ENCODE results near the gene PACRG.
"Not testable (repeated sequence)": the region's sequence is repeated elsewhere in the genome, so short reads cannot be mapped to it uniquely, and the experiment has no call there.

Gene PACRG

DNA sequence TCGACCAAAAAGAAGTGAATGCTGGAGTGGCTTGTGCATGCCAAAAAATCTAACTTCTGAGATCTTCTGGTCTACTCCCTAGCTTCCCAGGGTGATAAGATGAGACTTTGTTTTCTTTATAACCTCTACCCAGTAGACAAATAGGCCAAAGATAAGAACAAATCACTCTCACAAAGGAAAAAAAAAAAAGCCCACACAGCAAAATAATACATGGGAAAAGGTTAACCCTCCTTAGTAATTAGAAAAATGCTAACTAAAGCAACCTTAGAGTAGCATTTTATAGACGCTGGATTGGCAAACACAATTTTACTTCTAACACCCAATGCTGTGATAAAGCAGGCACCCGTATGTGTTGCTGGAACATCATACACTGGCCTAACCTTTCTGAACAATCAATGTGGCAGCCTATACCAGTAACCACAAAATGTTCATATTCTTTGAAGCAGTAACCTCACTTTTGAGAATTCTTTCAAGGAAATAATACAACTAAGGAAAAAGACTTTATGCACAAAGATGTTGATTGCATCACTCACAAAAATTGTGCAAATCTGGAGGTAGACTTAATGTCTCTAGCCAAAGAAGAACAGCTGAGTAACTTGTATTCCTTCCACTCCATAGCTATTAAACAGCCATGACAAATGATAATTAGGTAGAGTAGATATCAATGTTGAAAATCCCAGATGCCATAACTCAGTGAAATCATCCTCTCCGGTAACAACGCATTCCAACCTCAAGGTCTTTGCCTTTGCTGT, 570.5 kb downstream of the PACRG start:
- DNase-seq: no peak

DNA sequence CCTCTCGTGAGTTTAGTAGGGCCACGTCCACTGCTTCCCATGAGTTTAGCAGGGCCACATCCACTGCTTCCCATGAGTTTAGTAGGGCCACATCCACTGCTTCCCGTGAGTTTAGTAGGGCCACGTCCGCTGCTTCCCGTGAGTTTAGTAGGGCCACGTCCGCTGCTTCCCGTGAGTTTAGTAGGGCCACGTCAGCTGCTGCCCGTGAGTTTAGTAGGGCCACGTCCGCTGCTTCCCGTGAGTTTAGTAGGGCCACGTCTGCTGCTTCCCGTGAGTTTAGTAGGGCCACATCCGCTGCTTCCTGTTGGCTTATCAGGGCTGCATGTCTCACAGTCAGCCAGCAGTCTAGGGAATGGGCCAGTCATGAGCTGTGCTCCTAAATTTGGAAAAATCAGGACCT, 573.1 kb downstream of the PACRG start:
- DNase-seq: no peak

DNA sequence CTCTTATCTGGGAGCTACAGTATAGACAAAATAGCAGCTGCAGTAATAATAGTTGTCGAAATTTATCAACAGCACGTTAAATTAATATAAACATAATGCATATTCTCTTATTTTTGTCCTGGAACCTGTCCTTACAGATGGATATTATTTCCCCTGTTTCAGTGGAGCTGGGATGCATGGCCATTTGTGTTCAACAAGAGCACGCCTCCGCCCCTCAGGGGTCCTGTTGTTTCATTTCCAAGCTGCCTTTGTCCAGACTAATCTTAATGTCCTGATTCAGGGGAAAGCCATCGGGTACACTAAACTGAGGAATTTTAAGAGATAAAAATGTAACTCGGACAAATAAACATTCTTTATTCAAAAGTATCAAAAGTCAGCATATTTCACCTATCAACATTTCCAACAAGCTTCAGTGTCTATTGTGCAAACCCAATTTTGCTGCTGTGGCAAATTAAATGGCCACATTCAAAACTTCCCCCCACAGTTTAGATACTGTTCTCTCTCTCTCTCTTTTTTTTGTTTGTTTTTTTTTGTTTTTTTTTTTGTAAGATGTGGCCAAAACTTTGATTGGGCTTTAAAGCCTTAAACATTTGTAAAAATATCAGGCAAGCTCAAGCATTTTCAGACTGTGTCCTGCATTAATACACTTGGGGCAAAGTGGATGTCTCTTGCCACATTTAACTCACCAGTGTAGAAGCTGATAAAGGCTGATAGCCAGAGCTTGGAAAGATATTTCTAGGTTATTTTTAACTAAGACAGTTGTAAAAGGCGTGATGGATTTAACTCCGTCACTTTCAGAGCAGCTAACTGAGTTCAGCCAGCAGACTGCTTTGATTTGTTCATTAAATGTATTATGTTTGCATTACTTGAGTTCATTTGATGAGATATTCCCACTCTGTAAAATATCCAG, 574.2 kb downstream of the PACRG start:
- no peak for DNase-seq

DNA sequence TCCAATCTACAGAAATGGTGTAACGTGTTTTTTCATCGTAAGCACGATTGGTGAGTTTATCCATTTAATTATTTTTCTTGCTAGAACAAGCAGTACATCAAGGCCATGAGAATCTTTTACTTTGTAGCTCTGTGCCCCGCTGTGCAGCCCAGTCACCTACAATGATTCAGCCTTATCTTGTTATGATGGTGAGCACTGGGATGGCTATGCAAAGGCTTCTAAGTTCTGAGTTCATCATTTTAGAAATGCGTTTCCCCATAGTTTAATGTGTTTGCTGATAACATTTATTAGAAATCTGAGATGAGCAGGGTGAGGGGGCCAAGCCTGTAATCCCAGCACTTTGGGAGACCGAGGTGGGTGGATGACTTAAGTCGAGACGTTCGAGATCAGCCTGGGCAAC, 575.0 kb downstream of the PACRG start:
- no peak for DNase-seq

DNA sequence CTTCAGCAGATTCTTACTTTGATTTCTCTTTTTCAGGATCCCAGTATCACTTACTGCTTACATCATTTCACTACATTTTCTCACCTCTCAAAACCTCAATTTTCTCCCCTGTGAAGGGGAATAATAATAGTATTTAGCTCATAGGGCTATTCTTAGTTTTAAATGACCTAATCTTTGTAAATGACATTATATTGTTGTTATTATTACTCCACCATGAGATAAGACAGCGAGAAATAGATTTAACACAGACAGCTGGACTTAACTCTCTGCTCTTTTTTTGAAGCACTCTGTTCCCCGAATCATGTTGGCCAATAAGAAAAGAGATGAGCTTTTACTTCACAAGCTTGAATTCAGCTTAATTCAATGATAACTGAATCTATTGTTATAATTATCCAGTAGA, 578.2 kb downstream of the PACRG start:
- no peak for DNase-seq

DNA sequence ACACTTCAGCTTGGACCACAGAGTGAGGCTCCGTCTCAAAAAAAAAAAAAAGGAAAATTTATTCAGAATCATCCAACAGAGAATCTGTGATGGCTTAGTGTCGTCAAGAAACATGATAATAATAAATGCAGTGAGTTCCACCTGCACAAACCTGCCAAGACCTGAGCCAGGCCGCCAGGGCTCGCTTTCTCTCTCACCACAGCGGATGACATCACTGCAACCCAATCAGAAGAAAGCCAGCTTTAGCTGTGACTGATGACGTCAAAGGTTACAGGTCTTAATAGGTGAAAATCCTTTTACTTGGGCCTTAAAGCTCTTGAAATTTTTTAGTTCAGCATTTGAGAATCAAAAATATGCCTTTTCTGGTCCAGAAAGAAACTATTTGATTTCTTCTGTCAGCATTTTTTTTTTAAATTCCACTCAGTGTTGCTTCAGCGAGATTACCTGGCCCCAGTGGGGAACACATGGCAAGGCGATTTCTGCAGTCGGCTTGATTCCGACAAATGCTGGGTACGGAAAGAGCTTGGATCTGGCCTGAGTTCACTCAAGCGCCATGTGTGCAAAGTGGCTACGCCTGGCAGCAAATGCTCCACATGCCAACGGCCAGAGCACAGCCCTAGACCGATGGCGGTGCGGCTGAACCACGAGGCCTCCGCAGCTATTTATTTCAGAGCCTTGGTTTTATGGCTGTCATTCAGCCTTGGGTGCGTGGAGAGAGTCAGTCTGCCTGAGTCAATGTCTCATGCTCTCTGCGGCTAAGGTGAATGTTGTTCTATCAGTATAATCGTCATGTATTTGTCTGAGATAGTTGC, 581.1 kb downstream of the PACRG start:
- DNase-seq: no peak

DNA sequence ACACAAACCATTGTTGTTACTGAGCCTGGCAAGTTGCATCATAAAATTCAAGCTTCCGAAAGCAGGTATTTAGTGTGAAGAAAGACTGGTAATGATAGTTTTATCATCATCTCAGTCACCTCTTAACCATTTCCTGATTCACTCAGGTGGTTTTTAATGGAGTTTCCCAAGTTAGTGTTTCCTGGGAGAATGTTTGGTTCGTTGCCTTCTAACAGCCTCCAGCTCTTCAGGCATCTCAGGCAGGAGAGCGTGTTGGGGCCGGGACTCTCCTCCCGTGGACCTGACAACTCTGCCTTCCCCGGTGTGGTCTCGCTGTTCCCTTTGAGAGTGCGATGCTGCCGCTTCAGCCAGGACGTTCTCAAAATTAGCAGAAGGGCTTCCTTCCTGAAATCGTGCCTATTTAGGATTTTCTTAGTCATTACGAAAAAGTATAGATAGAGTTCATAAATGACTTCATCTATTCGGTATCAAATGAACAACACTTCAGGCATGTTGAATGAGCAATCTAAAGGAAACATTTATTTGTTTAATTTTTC, 581.8 kb downstream of the PACRG start:
- DNase-seq: no peak

DNA sequence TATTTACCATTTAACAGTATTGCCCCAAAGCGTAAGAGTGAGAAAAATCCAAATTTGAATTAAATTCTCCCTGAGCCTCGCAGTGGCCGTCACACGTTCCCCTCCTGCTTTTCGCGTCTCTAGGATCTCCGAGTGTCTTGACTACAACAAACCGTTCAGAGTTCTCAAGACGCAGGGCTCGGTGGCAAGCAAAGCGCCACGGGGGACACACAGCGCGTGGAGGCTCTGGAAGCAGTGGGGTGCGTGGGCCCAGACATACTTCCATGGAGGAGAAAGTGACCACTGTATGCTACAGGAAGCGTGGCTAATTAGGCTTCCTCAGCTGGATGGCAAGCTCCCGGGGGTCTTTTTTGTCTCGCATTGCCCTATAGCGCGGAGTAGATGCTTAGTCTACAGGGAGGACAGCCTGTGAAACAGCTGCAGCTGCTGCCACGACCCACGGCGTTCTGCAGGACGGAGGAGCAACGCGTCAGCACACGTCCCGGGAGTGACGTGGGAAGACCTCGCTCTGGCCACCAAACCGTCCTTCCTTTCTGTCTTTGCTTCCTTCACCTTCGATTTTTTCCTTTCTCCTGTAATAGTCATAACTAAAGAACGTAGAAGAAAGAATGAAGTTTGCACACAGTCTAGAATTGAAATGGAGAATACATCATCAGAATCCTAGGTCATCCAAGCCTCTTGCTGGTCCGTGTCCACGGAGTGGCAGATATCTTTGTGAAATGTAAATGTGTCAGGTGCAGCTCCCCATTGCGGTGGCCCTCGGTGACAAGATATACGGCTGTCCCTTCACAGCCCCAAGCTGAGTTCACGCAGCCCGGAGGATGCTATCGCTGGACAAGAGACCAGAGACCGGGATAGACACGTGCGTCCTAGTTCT, 582.6 kb downstream of the PACRG start:
- no peak for DNase-seq

DNA sequence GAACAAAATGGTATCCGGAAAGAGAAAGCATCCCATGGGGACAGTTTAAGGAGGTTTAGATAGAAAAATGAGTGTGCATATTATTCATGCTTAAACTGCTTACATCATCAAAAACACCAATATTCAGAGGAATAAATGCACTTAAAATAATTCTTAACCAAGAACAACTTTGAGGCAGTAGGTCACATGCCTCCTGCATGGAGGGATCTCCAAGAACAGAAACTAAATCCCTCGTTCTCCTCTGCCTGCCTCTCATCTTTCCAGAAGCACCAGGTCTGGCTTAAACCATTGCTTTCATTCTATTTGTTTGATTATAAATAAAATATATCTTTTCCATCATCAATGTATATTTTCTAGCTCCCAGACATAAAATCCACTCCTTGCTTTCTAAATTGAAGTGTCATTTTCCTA, 583.2 kb downstream of the PACRG start:
- no peak for DNase-seq

DNA sequence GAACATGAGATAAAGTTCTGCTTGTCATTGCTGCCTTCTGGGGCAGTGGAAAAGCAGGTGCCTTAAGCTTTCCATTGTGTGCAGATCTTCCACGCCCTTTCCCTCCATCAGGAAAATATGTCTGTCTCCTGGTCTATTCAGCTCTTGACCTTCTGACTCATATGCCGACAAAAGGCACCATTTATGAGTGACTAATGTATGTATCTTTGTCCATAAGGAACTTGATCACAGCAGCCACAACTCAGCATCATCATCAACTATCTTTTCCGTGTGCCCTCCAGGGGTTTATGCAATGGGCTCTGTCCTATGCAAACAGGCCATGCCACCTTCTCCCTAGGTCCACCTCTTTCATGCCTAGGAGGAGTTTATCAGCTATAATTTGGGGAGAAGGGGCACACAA, 584.1 kb downstream of the PACRG start:
- no peak for DNase-seq

DNA sequence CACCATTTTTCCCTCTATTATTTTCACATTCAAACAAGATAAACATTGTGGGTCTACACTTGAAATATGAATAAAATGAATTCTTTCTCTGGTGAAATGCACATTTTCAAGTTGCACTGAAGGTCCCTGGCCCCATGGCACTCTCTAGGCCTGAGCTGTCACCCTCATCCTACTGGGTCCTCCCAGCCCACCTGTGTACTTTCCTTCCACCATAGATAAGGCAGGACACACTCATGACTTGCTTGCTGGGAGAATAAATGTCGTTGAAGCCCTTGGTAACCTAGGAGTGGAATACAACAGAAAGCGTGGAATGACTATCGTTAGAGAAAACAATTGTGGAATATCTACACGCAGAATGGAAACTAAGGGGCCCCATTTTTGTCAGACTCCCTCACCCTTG, 585.8 kb downstream of the PACRG start:
- DNase-seq: no peak

DNA sequence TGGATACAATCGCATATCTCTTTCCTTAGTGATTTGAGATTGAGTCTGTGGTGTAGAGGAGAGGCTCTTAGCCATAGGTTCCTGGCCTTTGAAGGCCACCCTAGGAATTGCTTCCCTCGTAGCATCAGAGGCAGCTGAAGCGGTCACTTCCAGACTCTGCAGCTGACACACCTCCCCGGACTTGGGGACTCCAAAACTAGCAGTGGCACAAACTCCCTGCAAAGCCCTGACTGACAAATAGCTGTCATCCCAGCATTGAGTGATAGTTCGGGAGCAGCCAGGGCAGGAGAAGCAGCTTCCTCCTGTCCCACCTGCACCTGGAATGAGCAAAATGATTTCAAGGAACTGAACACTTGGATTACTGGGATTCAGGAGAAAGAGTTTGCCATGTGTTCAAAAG, 586.2 kb downstream of the PACRG start:
- no peak for DNase-seq

DNA sequence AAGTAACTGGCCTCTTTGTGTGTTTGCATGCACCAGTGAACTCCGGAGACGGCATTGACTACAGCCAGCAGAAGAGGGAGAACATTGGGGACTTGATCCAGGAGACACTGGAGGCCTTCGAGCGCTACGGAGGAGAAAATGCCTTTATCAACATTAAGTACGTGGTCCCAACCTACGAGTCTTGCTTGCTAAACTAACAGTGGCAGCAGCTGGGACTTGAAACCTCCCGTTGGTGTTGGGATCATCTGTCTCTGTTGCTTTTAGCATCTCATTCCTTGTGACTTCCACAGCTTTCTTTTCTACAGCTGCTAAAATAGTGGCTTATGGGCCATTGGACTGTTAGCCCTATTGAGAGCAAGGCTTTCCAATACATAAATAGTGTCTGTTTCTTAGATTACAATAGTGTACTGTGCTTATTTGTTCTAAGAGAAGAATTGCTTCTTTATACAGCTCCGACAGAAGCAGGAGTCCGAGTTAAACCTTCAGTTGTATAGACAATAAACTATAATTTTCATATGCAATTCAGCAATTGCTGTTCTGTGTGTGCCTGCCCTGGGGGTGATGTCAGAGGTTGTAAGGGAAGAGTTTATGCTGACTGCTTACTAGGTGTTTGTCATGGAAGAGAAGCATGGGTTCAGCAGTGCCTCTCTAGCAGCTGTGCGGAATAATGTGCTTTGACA, 587.2 kb downstream of the PACRG start:
- DNase-seq: peak; percentile 66 to 79

DNA sequence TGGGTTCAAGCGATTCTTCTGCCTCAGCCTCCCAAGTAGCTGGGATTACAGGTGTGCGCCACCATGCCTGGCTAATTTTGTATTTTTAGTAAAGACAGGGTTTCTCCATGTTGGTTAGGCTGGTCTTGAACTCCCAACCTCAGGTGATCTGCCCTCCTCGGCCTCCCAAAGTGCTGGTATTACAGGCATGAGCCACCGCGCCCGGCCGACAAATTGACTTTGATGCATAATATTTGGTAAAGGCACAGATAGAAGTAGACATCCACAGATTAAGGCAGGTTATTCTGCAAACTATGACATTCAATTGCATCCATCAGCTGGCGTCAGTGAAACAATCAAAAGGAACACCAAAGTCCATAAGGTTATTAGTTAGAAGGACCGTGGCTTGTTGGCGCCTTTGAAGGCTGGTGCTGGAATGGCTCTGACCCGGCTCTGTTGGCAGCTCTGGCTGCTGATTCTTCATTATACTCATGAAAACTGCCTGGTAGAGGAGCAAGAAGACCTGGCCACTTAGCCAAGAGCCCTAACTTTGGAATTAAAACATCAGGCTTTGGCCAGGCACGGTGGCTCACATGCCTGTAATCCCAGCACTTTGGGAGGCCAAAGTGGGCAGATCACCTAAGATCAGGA, 589.2 kb downstream of the PACRG start:
- not testable (repeated sequence) for DNase-seq

DNA sequence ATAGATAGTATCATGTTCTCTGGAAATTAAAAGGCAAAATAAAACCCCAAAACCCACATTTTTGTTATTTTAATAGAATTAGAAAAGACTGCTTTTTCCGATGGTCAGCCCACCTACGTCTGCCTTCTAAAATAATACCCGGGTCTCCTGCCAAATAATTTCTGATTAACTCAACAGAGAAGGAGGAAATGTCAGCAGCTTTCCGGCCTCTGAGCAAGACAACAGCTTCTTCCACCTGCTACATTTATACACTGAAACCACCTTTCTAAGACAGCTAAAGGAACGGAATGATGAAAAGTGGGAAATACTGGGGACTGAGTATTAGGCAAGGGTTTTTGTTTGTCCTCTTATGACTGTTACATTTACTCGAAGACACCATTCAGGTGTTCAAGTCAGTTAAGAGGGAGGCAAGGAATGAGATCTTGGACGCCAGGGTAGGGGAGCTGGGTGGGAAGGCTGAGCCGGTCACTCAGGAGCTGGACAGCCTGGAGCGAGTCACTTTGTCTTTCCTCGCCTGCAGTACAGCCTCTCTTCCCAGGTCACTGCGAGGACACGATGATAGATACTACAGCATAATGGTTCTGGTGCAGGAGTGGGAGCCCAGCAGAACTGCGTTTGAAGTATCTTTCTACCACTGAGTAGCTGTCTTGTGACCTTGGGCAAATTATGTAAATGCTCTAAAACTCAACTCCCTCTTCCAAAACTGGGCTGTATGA, 590.5 kb downstream of the PACRG start:
- no peak for DNase-seq

DNA sequence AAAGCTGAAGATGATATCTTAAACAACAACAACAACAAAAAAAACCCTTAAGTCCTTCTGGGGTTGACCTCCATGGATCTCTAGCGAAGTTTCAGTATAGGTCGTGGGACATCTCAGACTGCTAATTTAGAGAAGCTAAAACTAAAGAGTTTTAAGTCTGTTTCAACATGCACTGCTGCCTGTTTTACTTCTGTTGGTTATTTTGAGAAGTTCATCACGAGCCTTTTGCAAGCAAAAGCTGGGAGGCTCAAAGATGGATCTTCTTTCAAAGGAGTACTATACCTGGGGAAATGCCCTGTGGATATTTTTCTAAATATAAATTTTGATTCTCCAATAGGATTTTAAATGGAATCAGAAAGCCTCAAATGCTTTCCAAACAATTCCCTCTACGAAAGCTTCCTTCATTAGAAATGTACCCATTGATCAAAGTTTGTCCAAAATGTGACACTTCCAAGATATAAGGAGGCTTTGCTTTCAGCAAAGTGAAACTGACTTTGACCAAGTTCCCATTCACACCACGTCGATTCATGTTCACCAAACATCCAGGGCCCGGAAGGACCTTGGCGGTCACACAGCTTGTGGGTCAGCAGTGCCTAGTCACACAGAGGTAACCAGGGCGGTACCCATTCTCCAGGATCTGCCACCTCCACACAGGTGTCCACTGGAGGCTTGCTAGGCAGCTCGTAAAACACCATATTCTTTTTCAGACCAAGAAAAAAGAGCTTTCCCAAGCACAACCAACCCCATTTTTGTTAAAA, 592.0 kb downstream of the PACRG start:
- DNase-seq: no peak

DNA sequence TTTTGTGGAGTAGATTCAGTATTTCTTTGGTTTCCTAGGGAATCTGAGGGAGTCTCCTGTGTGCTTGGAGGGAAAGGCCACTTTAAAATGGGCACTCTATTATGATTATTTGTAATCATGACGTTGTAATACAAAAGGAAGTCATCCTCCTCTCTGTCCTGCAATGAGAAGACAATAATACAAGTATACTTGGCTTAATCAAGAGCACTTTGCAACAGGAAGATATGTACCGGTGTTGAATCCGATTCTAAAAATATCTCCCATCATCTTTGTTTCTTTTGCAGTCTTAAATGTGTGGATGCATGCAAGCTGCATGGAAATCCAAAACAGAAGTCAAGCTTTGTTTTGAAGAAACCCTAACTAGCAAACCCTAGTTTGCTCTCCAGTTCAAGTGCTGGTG, 592.6 kb downstream of the PACRG start:
- no peak for DNase-seq

DNA sequence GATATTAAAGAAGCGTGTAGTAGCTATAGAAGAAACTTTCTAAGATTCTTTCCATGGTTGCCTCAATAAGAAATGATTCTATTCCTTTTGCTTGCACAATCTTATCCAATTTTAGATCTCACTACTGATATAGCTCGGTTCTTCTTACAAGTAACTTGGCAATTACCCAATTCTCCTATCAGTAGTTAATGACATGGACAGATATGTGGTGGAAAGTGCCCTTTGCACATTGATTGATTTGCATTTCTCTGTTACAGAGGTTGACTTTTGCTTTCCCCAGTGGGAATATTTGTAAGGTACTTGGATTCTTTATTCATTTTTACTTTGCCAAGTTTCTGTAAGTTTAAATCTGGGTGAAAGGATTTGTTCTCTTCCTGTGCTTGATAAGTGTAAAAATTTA, 593.0 kb downstream of the PACRG start:
- no peak for DNase-seq

DNA sequence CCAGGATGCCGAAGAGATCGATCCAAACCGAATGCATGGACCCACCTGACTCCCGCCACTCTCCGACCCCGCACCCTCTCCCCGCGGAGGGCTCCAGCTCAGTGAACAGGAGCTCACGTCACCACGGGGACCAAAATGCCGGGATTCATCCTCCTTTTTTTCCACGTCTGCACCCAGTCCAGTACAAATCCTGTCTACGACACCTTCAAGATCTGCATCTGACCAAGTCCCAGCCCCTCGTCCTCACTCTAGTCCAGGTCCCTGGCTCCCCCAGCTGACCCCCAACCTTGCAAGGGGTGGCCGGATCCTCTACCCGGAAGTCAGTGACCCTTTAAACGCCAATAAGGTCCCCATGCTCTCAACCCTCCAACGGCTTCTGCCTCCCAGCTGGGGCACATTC, 593.9 kb downstream of the PACRG start:
- no peak for DNase-seq

DNA sequence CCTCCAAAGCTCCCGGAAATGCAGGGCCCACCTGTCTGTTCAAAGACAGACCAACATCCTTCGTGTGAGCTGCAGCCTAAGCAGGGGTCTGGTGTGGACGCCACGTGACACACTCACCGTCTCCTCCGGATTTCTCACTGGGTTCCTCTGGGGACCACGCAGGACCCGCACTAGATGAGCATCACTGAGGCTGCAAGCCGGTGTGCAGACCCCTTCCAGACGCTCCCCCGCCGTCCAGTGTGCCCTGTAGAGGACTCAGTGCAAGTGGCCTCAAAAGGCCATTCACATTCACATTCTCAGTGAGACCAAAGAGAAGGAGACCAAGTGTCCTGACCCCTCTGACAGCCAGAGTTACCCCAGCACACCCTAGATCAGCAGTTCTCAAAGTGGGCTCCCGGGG, 595.5 kb downstream of the PACRG start:
- no peak for DNase-seq
